Mesothelial cell of epicardium (in vitro differentiated cells): ENCODE data around the gene P3H3. TPM values are rescaled to one million over a fixed set of nuclear protein-coding genes. Genes with fewer than 3 reads are reported as not detected.

ENCODE experiments used
- DNase-seq, 2 experiments: peaks; one replicate each; pipeline ENCODE4 v3.0.0; 2021; ENCODE audit warnings: low spot score in 2 of 2; ENCODE audit not compliant: unreplicated experiment in 2 of 2
- H3K27ac Mint-ChIP-seq: 2 replicates; pipeline ENCODE4 v1.8.0; 2021; ENCODE audit warnings: mixed read lengths
- H3K27me3 Mint-ChIP-seq: 2 replicates; pipeline ENCODE4 v1.8.0; 2021; ENCODE audit warnings: low read depth, mixed read lengths
- H3K36me3 Mint-ChIP-seq: 2 replicates; pipeline ENCODE4 v1.8.0; 2021; ENCODE audit warnings: mixed read lengths
- H3K4me1 Mint-ChIP-seq: 2 replicates; pipeline ENCODE4 v1.8.0; 2021; ENCODE audit warnings: mixed read lengths
- H3K4me3 Mint-ChIP-seq: 2 replicates; pipeline ENCODE4 v1.8.0; 2021; ENCODE audit warnings: mild to moderate bottlenecking, moderate library complexity, mixed read lengths
- H3K9me3 Mint-ChIP-seq: 2 replicates; pipeline ENCODE4 v1.8.0; 2021; ENCODE audit warnings: mixed read lengths
- CTCF ChIP-seq: fragments of 200-600 bp; sonication (generic); IDR thresholded peaks from one replicate; pipeline ENCODE4 v1.5.0; 2021; ENCODE audit warnings: antibody characterized with exemption; ENCODE audit not compliant: unreplicated experiment
- total RNA-seq: library from RNA; stranded (reverse); gene quantifications from 3 replicates; pipeline ENCODE4 v1.2.1, GENCODE V29; 2021

The P3H3 gene
- total RNA-seq, 1 donor from 2014 or later = 83.8 TPM

- peaks cover 26% of the 10 kb centered on the region for H3K36me3 Mint-ChIP-seq
- no peaks in the 10 kb centered on the region for H3K27me3 Mint-ChIP-seq
- H3K27ac Mint-ChIP-seq = peak overlapping the region; percentile 96
- peaks cover 32% of the 10 kb centered on the region for H3K4me1 Mint-ChIP-seq
- H3K9me3 Mint-ChIP-seq = no peaks in the 10 kb centered on the region
- no peak for TF ChIP-seq CTCF
- H3K4me3 Mint-ChIP-seq = peak overlapping the region; percentile 95
- no peak for DNase-seq
These were observed 25.4 kb downstream of the P3H3 start for GRCh38 chr12:6853626-6854025.

DNA sequence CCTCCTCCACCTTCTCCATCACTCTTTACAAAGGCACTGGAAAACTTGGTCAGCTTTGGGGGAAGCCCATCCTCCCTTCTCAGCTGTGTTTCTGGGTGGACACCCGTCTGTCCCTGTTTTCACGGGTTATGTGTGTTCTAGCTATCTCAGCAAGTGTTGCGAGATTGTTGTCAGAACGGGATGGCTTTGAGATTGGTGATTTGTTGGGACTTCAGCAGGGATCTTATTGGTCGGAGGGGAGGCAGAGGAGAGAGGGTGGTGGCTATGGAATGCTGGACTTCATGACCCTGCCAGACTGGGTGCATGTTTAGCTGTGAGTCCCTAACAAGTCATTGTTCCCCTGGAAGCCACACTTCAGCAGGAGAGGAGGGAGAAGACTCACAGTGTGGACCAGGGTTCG is 25.8 kb downstream of the P3H3 start:
- no peak for DNase-seq
- TF ChIP-seq CTCF = no peak
- Mint-ChIP-seq H3K4me3 (peak overlapping the region; percentile 95), H3K27ac (peak overlapping the region; percentile 96), H3K27me3 (no peaks in the 10 kb centered on the region), H3K36me3 (peaks cover 24% of the 10 kb centered on the region), H3K9me3 (no peaks in the 10 kb centered on the region), H3K4me1 (peaks cover 32% of the 10 kb centered on the region)

- DNase-seq = no peak
- H3K27ac Mint-ChIP-seq = no peak overlapping the region
- H3K36me3 Mint-ChIP-seq = peaks cover 18% of the 10 kb centered on the region
- H3K4me3 Mint-ChIP-seq = no peak overlapping the region
- H3K4me1 Mint-ChIP-seq = peaks cover 23% of the 10 kb centered on the region
- H3K9me3 Mint-ChIP-seq = no peaks in the 10 kb centered on the region
- no peak for TF ChIP-seq CTCF
- no peaks in the 10 kb centered on the region for H3K27me3 Mint-ChIP-seq
These were observed 27.1 kb downstream of the P3H3 start for GRCh38 chr12:6855322-6855721.

- no peak for DNase-seq
- Mint-ChIP-seq H3K27ac (no peak overlapping the region), H3K27me3 (no peaks in the 10 kb centered on the region), H3K4me3 (no peak overlapping the region), H3K4me1 (peaks cover 6% of the 10 kb centered on the region), H3K9me3 (no peaks in the 10 kb centered on the region), H3K36me3 (peaks cover 40% of the 10 kb centered on the region)
- TF ChIP-seq CTCF = no peak
These were observed 30.6 kb downstream of the P3H3 start for GRCh38 chr12:6858799-6859198.

DNA sequence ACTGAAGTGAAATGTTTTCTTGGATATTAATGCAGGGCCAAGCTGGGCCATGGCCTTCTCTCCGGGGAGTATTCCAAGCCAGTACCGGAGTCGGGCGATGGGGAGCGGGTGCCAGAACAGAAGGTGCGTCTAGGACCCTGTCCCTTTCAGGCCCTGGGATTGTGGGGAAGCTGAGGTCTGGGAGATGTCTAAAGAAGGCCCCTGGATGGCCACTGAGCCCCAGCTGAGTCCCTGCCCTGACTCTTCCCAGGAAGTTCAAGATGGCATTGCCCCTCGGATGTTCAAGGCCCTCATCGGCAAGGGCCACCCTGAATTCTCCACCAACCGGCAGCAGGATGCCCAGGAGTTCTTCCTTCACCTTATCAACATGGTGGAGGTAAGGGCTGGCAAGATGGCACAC is 31.9 kb downstream of the P3H3 start:
- no peaks in the 10 kb centered on the region for H3K9me3 Mint-ChIP-seq
- H3K4me3 Mint-ChIP-seq = no peak overlapping the region
- no peak for TF ChIP-seq CTCF
- no peaks in the 10 kb centered on the region for H3K4me1 Mint-ChIP-seq
- no peak for DNase-seq
- H3K36me3 Mint-ChIP-seq = peaks cover 44% of the 10 kb centered on the region
- no peak overlapping the region for H3K27ac Mint-ChIP-seq
- no peaks in the 10 kb centered on the region for H3K27me3 Mint-ChIP-seq

GRCh38 chr12:6860942-6861341 is 32.7 kb downstream of the P3H3 start:
- TF ChIP-seq CTCF = no peak
- H3K36me3 Mint-ChIP-seq = peaks cover 48% of the 10 kb centered on the region
- no peaks in the 10 kb centered on the region for H3K9me3 Mint-ChIP-seq
- H3K27ac Mint-ChIP-seq = no peak overlapping the region
- H3K27me3 Mint-ChIP-seq = no peaks in the 10 kb centered on the region
- no peak for DNase-seq
- H3K4me1 Mint-ChIP-seq = no peaks in the 10 kb centered on the region
- H3K4me3 Mint-ChIP-seq = no peak overlapping the region
